Tibial nerve (tissue), 4 donors: ENCODE data around the gene UTP14C. TPM values are rescaled to one million over a fixed set of nuclear protein-coding genes. Genes with fewer than 3 reads are reported as not detected.

Experiments used
- DNase-seq, 2 donors: peaks; one replicate each; pipeline ENCODE4 v3.0.0-alpha.2; 2019; ENCODE audit warnings: low spot score in 2 of 2
- H3K27ac ChIP-seq, 4 donors: fragments of 200-600 bp; sonication (generic) in 3 of 4; one replicate each; pipeline ENCODE4 v1.5.1; 2017 to 2019; ENCODE audit warnings: mild to moderate bottlenecking in 1 of 4
- H3K27me3 ChIP-seq, 2 donors: fragments of 200-600 bp; sonication (generic) in 1 of 2; one replicate each; pipeline versions ENCODE4 v1.5.1 to v1.6.0; 2017 to 2019
- H3K36me3 ChIP-seq, 3 donors: fragments of 200-600 bp; sonication (generic); one replicate each; pipeline ENCODE4 v1.5.1; 2018 to 2019
- H3K4me1 ChIP-seq, 4 donors: fragments of 200-600 bp; sonication (generic) in 3 of 4; one replicate each; pipeline ENCODE4 v1.5.1; 2017 to 2019
- H3K4me3 ChIP-seq, 4 donors: fragments of 200-600 bp; sonication (generic) in 3 of 4; one replicate each; pipeline ENCODE4 v1.5.1; 2017 to 2019; ENCODE audit warnings: mild to moderate bottlenecking in 1 of 4, moderate library complexity in 1 of 4
- H3K9me3 ChIP-seq, 4 donors: fragments of 200-600 bp; sonication (generic) in 3 of 4; one replicate each; pipeline ENCODE4 v1.5.1; 2017 to 2019
- CTCF ChIP-seq, 5 experiments: fragments of 200-600 bp in 3 of 5; fragments of 450-650 bp in 2 of 5; sonication (generic) in 3 of 5; IDR thresholded peaks; one replicate each; pipeline ENCODE4 v1.5.1; 2016 to 2019; ENCODE audit warnings: antibody characterized with exemption in 5 of 5, mild to moderate bottlenecking in 3 of 5, moderate library complexity in 2 of 5
- EP300 ChIP-seq, 2 donors: sonication (generic); formaldehyde crosslinking; IDR thresholded peaks; one replicate each; pipeline ENCODE4 v1.6.1; 2017; ENCODE audit warnings: antibody characterized with exemption in 2 of 2, mild to moderate bottlenecking in 1 of 2
- POLR2A ChIP-seq, 2 donors: fragments of 450-650 bp; IDR thresholded peaks; one replicate each; pipeline ENCODE4 v1.6.1; 2017; ENCODE audit warnings: antibody characterized with exemption in 2 of 2, mild to moderate bottlenecking in 2 of 2, moderate library complexity in 2 of 2
- WGBS, 2 donors: methylation state at CpG; one replicate each; pipeline ENCODE4 v1.1.5; 2018; 5-methylcytosine and 5-hydroxymethylcytosine counted together
- total RNA-seq, 4 donors: library from RNA; depleted of rRNA; stranded (reverse); fragments of >200 nt; gene quantifications; one replicate each; pipeline ENCODE4 v1.1.0, GENCODE V29; 2016

UTP14C gene
- total RNA-seq, 4 donors from 2014 or later, result 14.9 to 26.7 (median 19.6) TPM

- Histone ChIP-seq H3K4me3 (no peak overlapping the region), H3K27me3 (no peaks in the 10 kb centered on the region), H3K36me3 (peaks cover 0 to 7% (median 0%) of the 10 kb centered on the region in 3 donors), H3K9me3 (peaks cover 0 to 52% (median 7%) of the 10 kb centered on the region in 4 donors), H3K27ac (no peak overlapping the region), H3K4me1 (no peaks in the 10 kb centered on the region)
- TF ChIP-seq EP300 (IDR thresholded peaks at IDR 0.05), result no peak
- no peak for TF ChIP-seq CTCF (IDR thresholded peaks at IDR 0.05)
- no peak for TF ChIP-seq POLR2A (IDR thresholded peaks at IDR 0.05)
- DNase-seq, result no peak
- WGBS, 2 donors, result 79 to 100% methylated on average over 1 of the region's 1 CpG
These were observed 46.5 kb downstream of the UTP14C start for GRCh38 chr13:52070929-52071523.

Other genes with a start within 250 kb of the UTP14C start
- gene DHRS12, start 220.5 kb upstream of the UTP14C start, total RNA-seq, result 10 to 100 TPM; 12.3 to 19.5 (median 16.7) TPM
- gene TMEM272, start 179.5 kb upstream of the UTP14C start, total RNA-seq, result not detected
- not detected for gene CCDC70, start 162.7 kb upstream of the UTP14C start, total RNA-seq
- 1 to 10 TPM; 5.1 to 8.4 (median 6.7) TPM for gene ATP7B, start 13.2 kb upstream of the UTP14C start, total RNA-seq
- 10 to 100 TPM; 12.2 to 24.7 (median 16.4) TPM for gene ALG11, start 12.3 kb upstream of the UTP14C start, total RNA-seq
- under 1 TPM; 0.30 to 0.66 (median 0.61) TPM for gene NEK5, start 104.4 kb downstream of the UTP14C start, total RNA-seq
- 10 to 100 TPM; 22.0 to 49.8 (median 36.7) TPM for gene NEK3, start 134.9 kb downstream of the UTP14C start, total RNA-seq